HCT116 (cell line): ENCODE measurements around the gene BPIFB1. TPM values are rescaled to one million over a fixed set of nuclear protein-coding genes. Genes with fewer than 3 reads are reported as not detected.

ENCODE experiments used
- ATAC-seq: fragments of 200-7000 bp; cut with Tn5 transposase; 2 replicates; pipeline ENCODE4 v1.9.1; 2020; ENCODE audit warnings: mild to moderate bottlenecking, moderate library complexity
- BruUV-seq: library from RNA; stranded (reverse); fragments of 400-500 nt; replicated peaks from 2 replicates; lab custom pipeline; 2021; lab: Mats Ljungman, UMichigan
- CTCF ChIA-PET: fragments of 300-600 bp; sonication (Branson Sonifier 250); formaldehyde crosslinking; loops from one replicate; lab custom pipeline; 2021; ENCODE audit warnings: antibody characterized with exemption; lab: Charles Lee
- POLR2A ChIA-PET: fragments of 300-600, 350-600 bp; sonication (Branson Sonifier 250); formaldehyde crosslinking; loops from one replicate; lab custom pipeline; 2021; ENCODE audit warnings: antibody characterized with exemption; lab: Charles Lee
- RAD21 ChIA-PET, 2 experiments: fragments of 300-600 bp; sonication (Branson Sonifier 250); formaldehyde crosslinking; loops; one replicate each; lab custom pipeline; 2023; ENCODE audit warnings: low total read pairs in 2 of 2; ENCODE audit not compliant: uncharacterized antibody in 2 of 2, unreplicated experiment in 2 of 2, low non-redundant PET in 1 of 2; lab: Charles Lee
- DNase-seq: peaks from one replicate; pipeline ENCODE4 v3.0.0-alpha.2; 2010; ENCODE audit warnings: low read depth, low spot score
- H2AFZ ChIP-seq: fragments of 200-600 bp; shearing (Covaris generic), sonication (generic); 2 replicates; pipeline ENCODE4 v1.6.1; 2017; ENCODE audit warnings: low read depth, mixed run types, mixed read lengths, antibody characterized with exemption, low read length; ENCODE audit not compliant: poor library complexity, severe bottlenecking
- H3K27ac ChIP-seq: 2 replicates; pipeline ENCODE4 v1.5.1; 2012; ENCODE audit warnings: low read depth, low read length
- H3K27me3 ChIP-seq: fragments of 200-600 bp; sonication (generic); 2 replicates; pipeline ENCODE4 v1.6.1; 2016; ENCODE audit warnings: mixed run types, low read length, mixed read lengths; ENCODE audit not compliant: insufficient read depth
- H3K36me3 ChIP-seq, 2 experiments: fragments of 200-500 bp in 1 of 2; fragments of 200-600 bp in 1 of 2; sonication (Bioruptor generic) in 1 of 2; sonication (generic) in 1 of 2; 2 replicates each; pipeline versions ENCODE4 v1.5.1 to v1.6.1; 2014 to 2016; ENCODE audit warnings: low read length in 2 of 2, inconsistent platforms in 1 of 2, mixed read lengths in 1 of 2, mixed run types in 1 of 2; ENCODE audit not compliant: insufficient read depth in 2 of 2, control insufficient read depth in 1 of 2
- H3K4me1 ChIP-seq, 2 experiments: fragments of 200-600 bp in 1 of 2; sonication (generic) in 1 of 2; 2 replicates each; pipeline versions ENCODE4 v1.5.1 to v1.6.1; 2012 to 2017; ENCODE audit warnings: low read length in 2 of 2, inconsistent platforms in 1 of 2, mild to moderate bottlenecking in 1 of 2, mixed read lengths in 1 of 2, mixed run types in 1 of 2, moderate library complexity in 1 of 2; ENCODE audit not compliant: insufficient read depth in 2 of 2, control insufficient read depth in 1 of 2
- H3K4me2 ChIP-seq: fragments of 200-600 bp; sonication (generic); 2 replicates; pipeline ENCODE4 v1.6.1; 2017; ENCODE audit warnings: mixed run types, low read length, mixed read lengths
- H3K4me3 ChIP-seq, 2 experiments: fragments of 200-600 bp in 1 of 2; sonication (generic) in 1 of 2; replicated peaks in 1 of 2; 2 replicates each; pipeline ENCODE4 v1.5.1; 2011 to 2016; ENCODE audit warnings: low read length in 2 of 2, control low read depth in 1 of 2, low read depth in 1 of 2, mild to moderate bottlenecking in 1 of 2, mixed read lengths in 1 of 2, mixed run types in 1 of 2
- H3K79me2 ChIP-seq: fragments of 200-600 bp; sonication (generic); 2 replicates; pipeline ENCODE4 v1.6.1; 2017; ENCODE audit warnings: mild to moderate bottlenecking, mixed run types, low read length, moderate library complexity, mixed read lengths; ENCODE audit not compliant: insufficient read depth
- H3K9ac ChIP-seq: fragments of 200-600 bp; sonication (generic); 2 replicates; pipeline ENCODE4 v1.6.1; 2016; ENCODE audit warnings: low read length, mixed read lengths
- H3K9me2 ChIP-seq: fragments of 200-600 bp; sonication (generic), shearing (Covaris generic); 2 replicates; pipeline ENCODE4 v1.6.1; 2017; ENCODE audit warnings: mixed run types, mild to moderate bottlenecking, moderate library complexity; ENCODE audit not compliant: insufficient read depth
- H3K9me3 ChIP-seq, 2 experiments: fragments of 200-500 bp in 1 of 2; fragments of 200-600 bp in 1 of 2; sonication (Bioruptor generic) in 1 of 2; sonication (generic) in 1 of 2; 2 replicates each; pipeline ENCODE4 v1.6.1; 2014 to 2017; ENCODE audit warnings: low read length in 2 of 2, mixed read lengths in 2 of 2, inconsistent platforms in 1 of 2, low read depth in 1 of 2, mild to moderate bottlenecking in 1 of 2, mixed run types in 1 of 2, moderate library complexity in 1 of 2; ENCODE audit not compliant: control insufficient read depth in 1 of 2, insufficient read depth in 1 of 2
- H4K20me1 ChIP-seq: fragments of 200-600 bp; sonication (generic), shearing (Covaris generic); 2 replicates; pipeline ENCODE4 v1.6.1; 2017; ENCODE audit warnings: mixed run types, mild to moderate bottlenecking, moderate library complexity; ENCODE audit not compliant: insufficient read depth
- CBX3 ChIP-seq: IDR thresholded peaks from 2 replicates; pipeline ENCODE4 v1.6.1; 2012; ENCODE audit warnings: low read depth
- CEBPB ChIP-seq: IDR thresholded peaks from 2 replicates; pipeline ENCODE4 v1.6.1; 2012; ENCODE audit warnings: low read depth
- EGR1 ChIP-seq: IDR thresholded peaks from 2 replicates; pipeline ENCODE4 v1.6.1; 2012; ENCODE audit warnings: low read depth
- EZH2 ChIP-seq: fragments of 200-600 bp; sonication (generic); IDR thresholded peaks from 2 replicates; pipeline ENCODE4 v1.6.1; 2017; ENCODE audit warnings: antibody characterized with exemption, mixed run types
- EZH2phosphoT487 ChIP-seq: fragments of 200-600 bp; IDR thresholded peaks from 2 replicates; pipeline ENCODE4 v1.6.1; 2018; ENCODE audit warnings: antibody characterized with exemption, borderline replicate concordance
- FOSL1 ChIP-seq: IDR thresholded peaks from 2 replicates; pipeline ENCODE4 v1.6.1; 2012; ENCODE audit warnings: low read depth
- JUND ChIP-seq: IDR thresholded peaks from 2 replicates; pipeline ENCODE4 v1.6.1; 2012
- POLR2AphosphoS5 ChIP-seq: IDR thresholded peaks from 2 replicates; pipeline ENCODE4 v1.6.1; 2011; ENCODE audit warnings: mild to moderate bottlenecking, low read depth, low read length, moderate library complexity
- RAD21 ChIP-seq: IDR thresholded peaks from 2 replicates; pipeline ENCODE4 v1.6.1; 2012; ENCODE audit warnings: low read depth, mild to moderate bottlenecking
- SIN3A ChIP-seq: IDR thresholded peaks from 2 replicates; pipeline ENCODE4 v1.6.1; 2012; ENCODE audit warnings: low read depth
- SP1 ChIP-seq: IDR thresholded peaks from 2 replicates; pipeline ENCODE4 v1.6.1; 2012; ENCODE audit warnings: low read depth
- SRF ChIP-seq: IDR thresholded peaks from 2 replicates; pipeline ENCODE4 v1.6.1; 2012; ENCODE audit warnings: low read depth
- TCF7L2 ChIP-seq: IDR thresholded peaks from 2 replicates; pipeline ENCODE4 v1.7.0; 2011; ENCODE audit warnings: borderline replicate concordance, inconsistent platforms; ENCODE audit not compliant: insufficient read depth, insufficient read length; ENCODE audit errors: extremely low read depth
- YY1 ChIP-seq: IDR thresholded peaks from 2 replicates; pipeline ENCODE4 v1.6.1; 2011; ENCODE audit warnings: low read length, low read depth, moderate library complexity, mild to moderate bottlenecking; ENCODE audit not compliant: insufficient replicate concordance; ENCODE audit errors: extremely low read depth
- ZNF274 ChIP-seq: fragments of 200-500 bp; sonication (Bioruptor generic); IDR thresholded peaks from 2 replicates; pipeline ENCODE4 v1.6.1; 2014; ENCODE audit warnings: mild to moderate bottlenecking, low read depth, low read length, inconsistent platforms
- intact Hi-C: fragments of 100-400 bp; cut with micrococcal nuclease; formaldehyde crosslinking; loops from 2 replicates; pipeline ENCODE4 v1.10.0; 2022
- total RNA-seq: library from RNA; stranded (reverse); gene quantifications from one replicate; pipeline ENCODE4 v1.2.1, GENCODE V29; 2021; ENCODE audit not compliant: unreplicated experiment
- TF ChIP-seq, protein P1 (sequence below): IDR thresholded peaks from 2 replicates; pipeline ENCODE4 v1.6.1; 2011; ENCODE audit warnings: mild to moderate bottlenecking, low read length, moderate library complexity; ENCODE audit not compliant: insufficient replicate concordance; ENCODE audit errors: extremely low read depth
- TF ChIP-seq, protein P2 (sequence below): IDR thresholded peaks from 2 replicates; pipeline ENCODE4 v1.6.1; 2012
- TF ChIP-seq, protein P3 (sequence below): IDR thresholded peaks from 2 replicates; pipeline ENCODE4 v1.6.1; 2012
- TF ChIP-seq, protein P4 (sequence below), 3 experiments: fragments of 200-600 bp in 1 of 3; sonication (generic) in 1 of 3; IDR thresholded peaks in 2 of 3; conservative IDR thresholded peaks in 1 of 3; 2 replicates each; pipeline ENCODE4 v1.5.1; 2012 to 2017; ENCODE audit warnings: low read depth in 2 of 3, low read length in 2 of 3, antibody characterized with exemption in 1 of 3, borderline replicate concordance in 1 of 3, control low read depth in 1 of 3, mild to moderate bottlenecking in 1 of 3, mixed read lengths in 1 of 3, mixed run types in 1 of 3, moderate library complexity in 1 of 3; ENCODE audit not compliant: insufficient read depth in 1 of 3

BPIFB1 gene
- total RNA-seq, 1 experiment from 2014 or later: 0.17 TPM

DNA sequence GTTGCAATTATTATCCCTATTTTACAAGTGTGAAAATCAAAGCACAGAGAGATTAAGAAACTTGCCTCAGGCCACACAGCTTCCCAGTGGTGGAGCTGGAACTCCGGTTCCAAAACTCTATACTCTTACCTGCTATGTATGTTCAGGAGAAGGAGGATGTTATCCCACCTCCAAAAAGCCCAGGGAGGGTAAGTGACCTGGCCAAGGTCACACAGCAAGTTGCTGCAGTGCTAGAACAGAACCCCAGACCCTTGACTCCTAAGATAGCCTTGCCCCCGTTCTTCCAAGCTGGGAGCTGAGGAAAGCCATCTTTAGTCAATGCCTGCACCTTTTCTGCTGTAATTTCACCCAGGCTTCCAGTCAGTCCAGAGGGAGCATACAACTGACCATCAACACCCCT lies 42.3 kb downstream of the BPIFB1 start (continued):
- TF ChIP-seq, protein P1, sequence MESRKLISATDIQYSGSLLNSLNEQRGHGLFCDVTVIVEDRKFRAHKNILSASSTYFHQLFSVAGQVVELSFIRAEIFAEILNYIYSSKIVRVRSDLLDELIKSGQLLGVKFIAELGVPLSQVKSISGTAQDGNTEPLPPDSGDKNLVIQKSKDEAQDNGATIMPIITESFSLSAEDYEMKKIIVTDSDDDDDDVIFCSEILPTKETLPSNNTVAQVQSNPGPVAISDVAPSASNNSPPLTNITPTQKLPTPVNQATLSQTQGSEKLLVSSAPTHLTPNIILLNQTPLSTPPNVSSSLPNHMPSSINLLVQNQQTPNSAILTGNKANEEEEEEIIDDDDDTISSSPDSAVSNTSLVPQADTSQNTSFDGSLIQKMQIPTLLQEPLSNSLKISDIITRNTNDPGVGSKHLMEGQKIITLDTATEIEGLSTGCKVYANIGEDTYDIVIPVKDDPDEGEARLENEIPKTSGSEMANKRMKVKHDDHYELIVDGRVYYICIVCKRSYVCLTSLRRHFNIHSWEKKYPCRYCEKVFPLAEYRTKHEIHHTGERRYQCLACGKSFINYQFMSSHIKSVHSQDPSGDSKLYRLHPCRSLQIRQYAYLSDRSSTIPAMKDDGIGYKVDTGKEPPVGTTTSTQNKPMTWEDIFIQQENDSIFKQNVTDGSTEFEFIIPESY: no peak
- TF ChIP-seq SRF (no peak), TCF7L2 (no peak), CEBPB (no peak), SP1 (no peak), RAD21 (no peak), YY1 (no peak), POLR2AphosphoS5 (no peak)
- TF ChIP-seq, protein P2, sequence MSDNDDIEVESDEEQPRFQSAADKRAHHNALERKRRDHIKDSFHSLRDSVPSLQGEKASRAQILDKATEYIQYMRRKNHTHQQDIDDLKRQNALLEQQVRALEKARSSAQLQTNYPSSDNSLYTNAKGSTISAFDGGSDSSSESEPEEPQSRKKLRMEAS: no peak

DNA sequence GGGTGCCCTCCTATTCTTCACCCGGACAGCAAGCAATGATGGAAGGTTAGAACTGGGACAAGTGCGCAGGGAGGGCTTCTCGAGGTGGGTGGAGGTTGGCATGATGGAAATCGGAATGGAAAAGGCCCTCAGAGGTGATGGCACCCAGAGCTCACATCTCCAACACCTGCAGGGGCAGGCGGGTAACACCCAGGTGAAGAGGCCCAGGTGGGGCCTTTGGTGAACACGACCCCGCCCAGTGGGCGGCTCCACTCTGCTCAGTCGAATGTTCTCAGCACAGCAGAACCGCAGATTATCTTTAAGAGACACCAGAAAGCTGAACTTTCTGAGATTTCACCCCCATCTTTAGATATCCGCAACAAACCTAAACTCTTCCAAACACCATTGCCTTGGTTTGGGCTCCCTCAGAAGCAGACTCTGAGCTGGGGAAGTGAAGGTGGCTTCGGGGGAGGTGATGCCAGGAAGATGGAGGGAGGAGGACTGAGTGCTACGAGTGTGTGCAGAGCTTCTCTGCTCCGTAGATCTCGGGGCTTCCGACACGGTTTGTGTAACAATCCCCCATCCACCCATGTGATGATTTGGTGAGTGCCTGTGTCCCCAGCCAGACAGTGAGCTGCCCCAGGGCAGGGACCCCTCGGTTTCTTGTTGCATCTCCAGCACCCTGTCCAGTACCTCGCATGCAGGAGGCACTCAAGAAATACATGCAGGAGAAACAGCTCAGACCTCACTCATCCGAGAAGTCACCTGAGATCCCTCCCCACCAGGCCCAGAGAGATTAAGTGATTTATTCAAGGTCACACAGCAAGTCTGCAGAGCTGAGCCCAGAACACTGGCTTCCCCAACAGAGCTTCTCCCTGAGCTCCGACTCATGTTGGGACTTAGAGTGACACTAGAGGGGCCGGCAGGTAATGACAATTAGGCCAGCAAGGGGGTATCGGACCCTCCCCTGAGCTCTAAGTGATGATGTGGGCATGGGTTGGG lies 45.4 kb downstream of the BPIFB1 start:
- H2AFZ ChIP-seq: no peak overlapping the region
- no peak overlapping the region for H3K4me2 ChIP-seq

More for the DNA sequence above, 45.4 kb downstream of the BPIFB1 start:
- H3K4me3 ChIP-seq: no peak overlapping the region
- H3K79me2 ChIP-seq: no peaks in the 10 kb centered on the region
- DNase-seq: no peak
- no peaks in the 10 kb centered on the region for H3K27me3 ChIP-seq
- no peak for TF ChIP-seq SP1
- TF ChIP-seq CEBPB: no peak
- no peak for TF ChIP-seq SRF
- TF ChIP-seq FOSL1: no peak
- TF ChIP-seq, protein P2: no peak
- TF ChIP-seq, protein P3, sequence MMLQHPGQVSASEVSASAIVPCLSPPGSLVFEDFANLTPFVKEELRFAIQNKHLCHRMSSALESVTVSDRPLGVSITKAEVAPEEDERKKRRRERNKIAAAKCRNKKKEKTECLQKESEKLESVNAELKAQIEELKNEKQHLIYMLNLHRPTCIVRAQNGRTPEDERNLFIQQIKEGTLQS: no peak
- TF ChIP-seq TCF7L2: no peak
- no peak for TF ChIP-seq EZH2
- no peak for TF ChIP-seq ZNF274
- no peak for TF ChIP-seq JUND
- no peak for TF ChIP-seq EZH2phosphoT487
- no peak for TF ChIP-seq RAD21
- TF ChIP-seq SIN3A: no peak
- no peak for TF ChIP-seq CBX3
- TF ChIP-seq EGR1: no peak
- TF ChIP-seq, protein P4, sequence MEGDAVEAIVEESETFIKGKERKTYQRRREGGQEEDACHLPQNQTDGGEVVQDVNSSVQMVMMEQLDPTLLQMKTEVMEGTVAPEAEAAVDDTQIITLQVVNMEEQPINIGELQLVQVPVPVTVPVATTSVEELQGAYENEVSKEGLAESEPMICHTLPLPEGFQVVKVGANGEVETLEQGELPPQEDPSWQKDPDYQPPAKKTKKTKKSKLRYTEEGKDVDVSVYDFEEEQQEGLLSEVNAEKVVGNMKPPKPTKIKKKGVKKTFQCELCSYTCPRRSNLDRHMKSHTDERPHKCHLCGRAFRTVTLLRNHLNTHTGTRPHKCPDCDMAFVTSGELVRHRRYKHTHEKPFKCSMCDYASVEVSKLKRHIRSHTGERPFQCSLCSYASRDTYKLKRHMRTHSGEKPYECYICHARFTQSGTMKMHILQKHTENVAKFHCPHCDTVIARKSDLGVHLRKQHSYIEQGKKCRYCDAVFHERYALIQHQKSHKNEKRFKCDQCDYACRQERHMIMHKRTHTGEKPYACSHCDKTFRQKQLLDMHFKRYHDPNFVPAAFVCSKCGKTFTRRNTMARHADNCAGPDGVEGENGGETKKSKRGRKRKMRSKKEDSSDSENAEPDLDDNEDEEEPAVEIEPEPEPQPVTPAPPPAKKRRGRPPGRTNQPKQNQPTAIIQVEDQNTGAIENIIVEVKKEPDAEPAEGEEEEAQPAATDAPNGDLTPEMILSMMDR (IDR thresholded peaks at IDR 0.05 in 2 of 3, conservative IDR thresholded peaks at IDR 0.05 in 1 of 3; ENCODE audit: borderline replicate concordance in 1 of 3, insufficient read depth in 1 of 3, low read depth in 2 of 3, low read length in 2 of 3): no peak
- H3K9me2 ChIP-seq: no peaks in the 10 kb centered on the region
- no peaks in the 10 kb centered on the region for H3K9me3 ChIP-seq
- H3K27ac ChIP-seq: no peak overlapping the region
- ATAC-seq: no peak
- no peaks in the 10 kb centered on the region for H4K20me1 ChIP-seq
- ChIA-PET RAD21 (no interaction called here), POLR2A (no interaction called here), CTCF (no interaction called here)
- BruUV-seq: no TSS peak
- no peaks in the 10 kb centered on the region for H3K36me3 ChIP-seq
- intact Hi-C loops: no loop called here
- H3K9ac ChIP-seq: no peak overlapping the region
- no peaks in the 10 kb centered on the region for H3K4me1 ChIP-seq
